Activated T-helper 2 cell treated with anti-CD3 and anti-CD28 coated beads, Interferon-gamma antibody, Interleukin-2, Interleukin-4, amounts not matched to agents 10 μg/mL and 5 μg/mL and 100 μg/mL, durations not matched to agents 14 hours and 24 hours and 36 hours (primary cell): ENCODE data around the gene ADTRP. TPM values are rescaled to one million over a fixed set of nuclear protein-coding genes. Genes with fewer than 3 reads are reported as not detected.

Source experiments
- total RNA-seq: library from RNA; stranded (reverse); gene quantifications from 2 replicates; pipeline ENCODE4 v1.2.3, GENCODE V29; 2022

The ADTRP gene
- total RNA-seq, 1 donor from 2014 or later: 1.6 TPM

Other genes starting within 250 kb of the ADTRP start
- gene TMEM170B, start 241.1 kb downstream of the ADTRP start, total RNA-seq: 0.62 and 0.78 TPM in 2 replicates
- 63.8 TPM in 2 replicates for gene HIVEP1, start 233.5 kb upstream of the ADTRP start, total RNA-seq